Measurements from ENCODE around the gene SNTA1. TPM values are rescaled to one million over a fixed set of nuclear protein-coding genes. Genes with fewer than 3 reads are reported as not detected.

The SNTA1 gene
- total and polyA plus RNA-seq, 2 experiments from 2014 or later, result 3.8 to 9.3 TPM

- no peaks in the 10 kb centered on the region for H3K9me2 ChIP-seq (ENCODE audit: insufficient read depth)
- Mint-ChIP-seq H3K4me3 (no peak overlapping the region), H3K9me3 (no peaks in the 10 kb centered on the region), H3K36me3 (ENCODE audit: low read depth) (no peaks in the 10 kb centered on the region), H3K4me1 (peaks cover 5% of the 10 kb centered on the region), H3K27me3 (ENCODE audit: insufficient read depth, low read depth, poor library complexity) (peaks cover 4% of the 10 kb centered on the region), H3K27ac (no peak overlapping the region)
- no peaks in the 10 kb centered on the region for H3K79me2 ChIP-seq (replicated peaks; ENCODE audit: insufficient read depth)
- H2AFZ ChIP-seq, result no peak overlapping the region
- TF ChIP-seq EZH2 (IDR thresholded peaks at IDR 0.05; ENCODE audit: low read depth, unreplicated experiment), result no peak
- no peak for TF ChIP-seq ZNF114 (CRISPR knock-in tag; IDR thresholded peaks at IDR 0.05)
- TF ChIP-seq EZH2phosphoT487 (IDR thresholded peaks at IDR 0.05; ENCODE audit: unreplicated experiment), result no peak
- TF ChIP-seq CREB1 (CRISPR knock-in tag; IDR thresholded peaks at IDR 0.05; ENCODE audit: low read depth), result no peak
- TF ChIP-seq POLR2AphosphoS5 (IDR thresholded peaks at IDR 0.05; ENCODE audit: low read depth), result no peak
- no peak for TF ChIP-seq JUNB (IDR thresholded peaks at IDR 0.05; ENCODE audit: unreplicated experiment)
- no peak for TF ChIP-seq REST (IDR thresholded peaks at IDR 0.05; ENCODE audit: unreplicated experiment)
- no peak for TF ChIP-seq CTCF (conservative IDR thresholded peaks at IDR 0.05; ENCODE audit: low read depth in 2 of 2)
- no peak for TF ChIP-seq ETS1 (IDR thresholded peaks at IDR 0.05)
- TF ChIP-seq NANOG (IDR thresholded peaks at IDR 0.05; ENCODE audit: borderline replicate concordance), result no peak
- no peak for TF ChIP-seq ZNF331 (CRISPR knock-in tag; IDR thresholded peaks at IDR 0.05; ENCODE audit: low read depth)
- TF ChIP-seq ZNF462 (CRISPR knock-in tag; IDR thresholded peaks at IDR 0.05), result no peak
- no peak for TF ChIP-seq STAT1 (IDR thresholded peaks at IDR 0.05; ENCODE audit: unreplicated experiment)
- no peak overlapping the region for H3K4me3 ChIP-seq
- no peaks in the 10 kb centered on the region for H3K36me3 ChIP-seq (ENCODE audit: insufficient read depth)
- ATAC-seq, result no peak
- H3K27me3 ChIP-seq (ENCODE audit: insufficient read depth), result no peaks in the 10 kb centered on the region
- no peak overlapping the region for H3K27ac ChIP-seq (ENCODE audit: low read depth)
- no peak for DNase-seq (ENCODE audit: low spot score)
- no peak overlapping the region for H3K4me2 ChIP-seq
- no peaks in the 10 kb centered on the region for H4K20me1 ChIP-seq (replicated peaks; ENCODE audit: insufficient read depth)
- no peaks in the 10 kb centered on the region for H3K4me1 ChIP-seq (ENCODE audit: insufficient read depth)
- H3F3A ChIP-seq (replicated peaks; ENCODE audit: low read depth), result no peaks in the 10 kb centered on the region
Measured at GRCh38 chr20:33463332-33464101, 20.0 kb upstream of the SNTA1 start.

Data from GM23338 (cell line).